SW480 (cell line): ENCODE results near the gene TEX9.
"Not testable (repeated sequence)": the region's sequence is repeated elsewhere in the genome, so short reads cannot be mapped to it uniquely, and the experiment has no call there.

Experiments used
- DNase-seq: peaks from one replicate; pipeline ENCODE4 v3.0.0-alpha.2; 2016; ENCODE audit warnings: low spot score

TEX9 gene

GRCh38 chr15:56365075-56365711 lies at the start of gene TEX9:
Gene TEX9 (plus strand): TSS chr15:56365426. CDS start chr15:56365451, 25 bp downstream.
- peak; percentile 76 for DNase-seq

- not testable (repeated sequence) for DNase-seq
Measured at GRCh38 chr15:56316561-56316960, 48.7 kb upstream of the TEX9 start.

GRCh38 chr15:56320316-56320715 lies 44.9 kb upstream of the TEX9 start:
- DNase-seq = no peak

GRCh38 chr15:56320861-56321260 lies 44.4 kb upstream of the TEX9 start:
- DNase-seq = no peak

GRCh38 chr15:56322444-56322843 lies 42.8 kb upstream of the TEX9 start:
- DNase-seq = no peak

- DNase-seq = no peak
Measured at GRCh38 chr15:56323435-56323834, 41.8 kb upstream of the TEX9 start.

GRCh38 chr15:56325186-56325585 lies 40.0 kb upstream of the TEX9 start:
- DNase-seq = no peak

- no peak for DNase-seq
Measured at GRCh38 chr15:56327721-56328502, 37.3 kb upstream of the TEX9 start.

GRCh38 chr15:56337084-56337725 lies 28.0 kb upstream of the TEX9 start:
- DNase-seq = no peak

GRCh38 chr15:56339594-56339993 lies 25.6 kb upstream of the TEX9 start:
- no peak for DNase-seq

- DNase-seq = no peak
Measured at GRCh38 chr15:56341201-56341600, 24.0 kb upstream of the TEX9 start.

GRCh38 chr15:56342653-56343052 lies 22.6 kb upstream of the TEX9 start:
- DNase-seq = no peak

GRCh38 chr15:56343879-56344278 lies 21.3 kb upstream of the TEX9 start:
- no peak for DNase-seq

GRCh38 chr15:56344336-56344735 lies 20.9 kb upstream of the TEX9 start:
- DNase-seq = no peak

- no peak for DNase-seq
Measured at GRCh38 chr15:56346414-56346813, 18.8 kb upstream of the TEX9 start.

GRCh38 chr15:56349554-56349953 lies 15.7 kb upstream of the TEX9 start:
- DNase-seq = no peak

GRCh38 chr15:56351353-56351752 lies 13.9 kb upstream of the TEX9 start:
- no peak for DNase-seq

- no peak for DNase-seq
Measured at GRCh38 chr15:56351957-56352506, 13.2 kb upstream of the TEX9 start.

GRCh38 chr15:56353119-56353518 lies 12.1 kb upstream of the TEX9 start:
- no peak for DNase-seq

- no peak for DNase-seq
Measured at GRCh38 chr15:56353740-56354139, 11.5 kb upstream of the TEX9 start.

GRCh38 chr15:56356616-56357015 lies 8.6 kb upstream of the TEX9 start:
- DNase-seq = peak; percentile 44

- no peak for DNase-seq
Measured at GRCh38 chr15:56358604-56359003, 6.6 kb upstream of the TEX9 start.

- no peak for DNase-seq
Measured at GRCh38 chr15:56361987-56362386, 3.2 kb upstream of the TEX9 start.
